SK-N-SH (cell line): ENCODE results near the gene SEC14L2.

Experiments
- CHD2 ChIP-seq: fragments of 150-350 bp; IDR thresholded peaks from 2 replicates; pipeline ENCODE4 v1.6.1; 2018; ENCODE audit warnings: low read length; ENCODE audit not compliant: partially characterized antibody
- CTCF ChIP-seq: fragments of 200-600 bp; sonication (generic); IDR thresholded peaks from 2 replicates; pipeline ENCODE4 v1.6.1; 2017; ENCODE audit warnings: antibody characterized with exemption, mild to moderate bottlenecking, moderate library complexity
- ELF1 ChIP-seq: IDR thresholded peaks from 2 replicates; pipeline ENCODE4 v1.4.0; 2012
- EZH2phosphoT487 ChIP-seq: fragments of 200-600 bp; sonication (generic); IDR thresholded peaks from 2 replicates; pipeline ENCODE4 v1.6.1; 2017; ENCODE audit warnings: low read depth, mixed run types, mild to moderate bottlenecking, antibody characterized with exemption, moderate library complexity, borderline replicate concordance
- FOSL2 ChIP-seq: IDR thresholded peaks from 2 replicates; pipeline ENCODE4 v1.4.0; 2012; ENCODE audit warnings: low read depth, mild to moderate bottlenecking, moderate library complexity, borderline replicate concordance
- JUND ChIP-seq: IDR thresholded peaks from 2 replicates; pipeline ENCODE4 v1.4.0; 2012
- MAX ChIP-seq: IDR thresholded peaks from 2 replicates; pipeline ENCODE4 v1.4.0; 2012; ENCODE audit warnings: low read depth
- MXI1 ChIP-seq: IDR thresholded peaks from 2 replicates; pipeline ENCODE4 v1.6.1; 2012; ENCODE audit warnings: mild to moderate bottlenecking, low read depth, low read length, improper control_type of control experiment
- NRF1 ChIP-seq: IDR thresholded peaks from 2 replicates; pipeline ENCODE4 v1.6.1; 2012; ENCODE audit warnings: low read depth, mild to moderate bottlenecking, low read length
- POLR2AphosphoS5 ChIP-seq: IDR thresholded peaks from 2 replicates; pipeline ENCODE4 v1.6.1; 2012; ENCODE audit warnings: low read depth, low read length
- REST ChIP-seq: IDR thresholded peaks from 2 replicates; pipeline ENCODE4 v1.6.1; 2012; ENCODE audit warnings: mild to moderate bottlenecking, low read depth, low read length, moderate library complexity
- SIN3A ChIP-seq: IDR thresholded peaks from 2 replicates; pipeline ENCODE4 v1.6.1; 2012; ENCODE audit warnings: low read depth, mild to moderate bottlenecking, low read length, moderate library complexity, borderline replicate concordance
- USF1 ChIP-seq: IDR thresholded peaks from 2 replicates; pipeline ENCODE4 v1.4.0; 2012; ENCODE audit warnings: low read depth, borderline replicate concordance
- YY1 ChIP-seq: IDR thresholded peaks from 2 replicates; pipeline ENCODE4 v1.4.0; 2012; ENCODE audit warnings: low read depth, mild to moderate bottlenecking

GRCh38 chr22:30373331-30374325 is 23.2 kb upstream of the SEC14L2 start:
- TF ChIP-seq CTCF: no peak
- TF ChIP-seq SIN3A: no peak
- no peak for TF ChIP-seq YY1
- no peak for TF ChIP-seq REST
- TF ChIP-seq ELF1: no peak
- TF ChIP-seq USF1: no peak
- TF ChIP-seq MXI1: no peak
- TF ChIP-seq EZH2phosphoT487: no peak
- TF ChIP-seq NRF1: no peak
- no peak for TF ChIP-seq FOSL2
- TF ChIP-seq MAX: no peak
- no peak for TF ChIP-seq JUND
- TF ChIP-seq CHD2: no peak
- TF ChIP-seq POLR2AphosphoS5: no peak
